Rectal smooth muscle tissue (tissue), 1 donor: ENCODE measurements around the gene HTT.
"Not testable (repeated sequence)": the region's sequence is repeated elsewhere in the genome, so short reads cannot be mapped to it uniquely, and the experiment has no call there.

ENCODE experiments used
- H3K27ac ChIP-seq: one replicate; pipeline ENCODE4 v1.7.0; 2013; ENCODE audit warnings: low read depth, low read length, inconsistent platforms
- H3K27me3 ChIP-seq: one replicate; pipeline ENCODE4 v1.7.0; 2013; ENCODE audit warnings: low read length; ENCODE audit not compliant: control insufficient read depth, insufficient read depth
- H3K36me3 ChIP-seq: one replicate; pipeline ENCODE4 v1.7.0; 2013; ENCODE audit warnings: low read length; ENCODE audit not compliant: control insufficient read depth, insufficient read depth
- H3K4me1 ChIP-seq: one replicate; pipeline ENCODE4 v1.7.0; 2013; ENCODE audit warnings: low read length; ENCODE audit not compliant: control insufficient read depth, insufficient read depth
- H3K4me3 ChIP-seq: one replicate; pipeline ENCODE4 v1.7.0; 2013; ENCODE audit warnings: low read length
- H3K9ac ChIP-seq: one replicate; pipeline ENCODE4 v1.7.0; 2013; ENCODE audit warnings: low read length

HTT gene

DNA sequence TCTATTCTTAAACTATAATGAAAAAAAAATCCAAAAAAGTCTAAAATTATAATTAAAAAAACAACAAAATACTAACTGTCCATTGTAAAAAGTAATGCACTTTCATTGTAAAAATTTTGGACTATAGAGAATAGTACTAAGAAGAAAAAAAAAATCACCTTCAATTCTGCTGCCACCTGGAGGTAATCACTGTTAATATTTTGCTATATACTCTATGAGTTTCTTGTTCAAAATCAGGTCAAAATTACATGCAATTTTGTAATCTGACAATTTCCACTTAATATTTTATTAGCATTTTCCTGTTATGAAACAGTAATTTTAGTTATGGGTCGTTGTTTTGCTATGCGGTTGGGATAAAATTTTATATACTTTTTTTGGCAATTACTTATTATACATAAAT lies 62.0 kb downstream of the HTT start:
- no peaks in the 10 kb centered on the region for H3K27me3 ChIP-seq
- peaks cover 7% of the 10 kb centered on the region for H3K4me1 ChIP-seq
- H3K9ac ChIP-seq: no peak overlapping the region
- H3K27ac ChIP-seq: no peak overlapping the region
- no peak overlapping the region for H3K4me3 ChIP-seq
- peaks cover 25% of the 10 kb centered on the region for H3K36me3 ChIP-seq

GRCh38 chr4:3137908-3138307 lies 63.4 kb downstream of the HTT start:
- H3K9ac ChIP-seq: no peak overlapping the region
- peaks cover 17% of the 10 kb centered on the region for H3K36me3 ChIP-seq
- H3K4me1 ChIP-seq: peaks cover 7% of the 10 kb centered on the region
- H3K27me3 ChIP-seq: no peaks in the 10 kb centered on the region
- H3K27ac ChIP-seq: no peak overlapping the region
- no peak overlapping the region for H3K4me3 ChIP-seq

- H3K4me1 ChIP-seq: no peaks in the 10 kb centered on the region
- H3K9ac ChIP-seq: no peak overlapping the region
- no peak overlapping the region for H3K4me3 ChIP-seq
- H3K36me3 ChIP-seq: peaks cover 18% of the 10 kb centered on the region
- H3K27ac ChIP-seq: no peak overlapping the region
- no peaks in the 10 kb centered on the region for H3K27me3 ChIP-seq
These were observed 70.9 kb downstream of the HTT start for GRCh38 chr4:3145234-3145924.

DNA sequence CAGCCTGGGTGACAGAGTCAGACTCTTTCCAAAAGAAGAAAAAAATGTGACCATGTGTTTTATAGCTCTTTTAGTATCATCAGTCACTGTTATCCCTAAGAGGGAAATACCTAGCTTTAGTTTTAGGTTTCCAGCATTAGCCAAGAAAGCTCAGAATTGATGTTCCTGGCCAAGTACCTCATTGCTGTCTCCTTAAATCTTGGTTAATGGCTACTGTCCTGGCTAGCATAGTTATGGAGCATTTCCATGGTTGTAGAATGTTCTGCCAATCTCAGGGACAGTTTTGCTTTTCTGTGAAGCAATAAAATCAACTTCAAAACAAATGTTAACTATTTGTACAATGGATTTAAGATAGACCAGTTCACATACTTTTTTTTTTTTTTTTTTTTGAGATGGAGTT lies 74.4 kb downstream of the HTT start:
- Histone ChIP-seq H3K4me3 (no peak overlapping the region), H3K27ac (no peak overlapping the region), H3K4me1 (no peaks in the 10 kb centered on the region), H3K27me3 (no peaks in the 10 kb centered on the region), H3K9ac (no peak overlapping the region), H3K36me3 (peaks cover 24% of the 10 kb centered on the region)

GRCh38 chr4:3151238-3151637 lies 76.8 kb downstream of the HTT start:
- H3K4me3 ChIP-seq, H3K27me3 ChIP-seq, H3K4me1 ChIP-seq, H3K9ac ChIP-seq, H3K27ac ChIP-seq: not testable (repeated sequence)
- H3K36me3 ChIP-seq: peaks cover 26% of the 10 kb centered on the region

DNA sequence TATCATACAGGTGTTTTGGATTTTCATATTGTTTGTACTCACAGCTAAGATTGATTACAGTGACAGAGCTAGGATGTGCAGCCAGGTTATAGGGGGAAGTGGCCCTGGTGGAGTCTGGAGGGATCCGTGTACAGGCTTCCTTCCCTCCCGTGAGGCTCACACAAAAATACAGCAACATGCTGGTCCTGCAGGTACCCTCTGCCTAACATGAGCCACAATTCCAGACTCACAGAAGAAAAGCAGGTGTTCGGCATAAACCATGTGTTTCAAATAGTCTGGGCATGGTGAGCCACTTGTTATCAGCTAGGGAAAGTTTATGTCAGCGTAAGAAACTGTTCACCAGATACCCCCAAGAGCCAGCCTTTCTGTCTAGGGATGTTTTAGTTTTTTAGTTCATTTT lies 82.9 kb downstream of the HTT start:
- H3K36me3 ChIP-seq: peaks cover 34% of the 10 kb centered on the region
- H3K27ac ChIP-seq: no peak overlapping the region
- H3K4me1 ChIP-seq: no peaks in the 10 kb centered on the region
- no peaks in the 10 kb centered on the region for H3K27me3 ChIP-seq
- H3K9ac ChIP-seq: no peak overlapping the region
- H3K4me3 ChIP-seq: no peak overlapping the region

DNA sequence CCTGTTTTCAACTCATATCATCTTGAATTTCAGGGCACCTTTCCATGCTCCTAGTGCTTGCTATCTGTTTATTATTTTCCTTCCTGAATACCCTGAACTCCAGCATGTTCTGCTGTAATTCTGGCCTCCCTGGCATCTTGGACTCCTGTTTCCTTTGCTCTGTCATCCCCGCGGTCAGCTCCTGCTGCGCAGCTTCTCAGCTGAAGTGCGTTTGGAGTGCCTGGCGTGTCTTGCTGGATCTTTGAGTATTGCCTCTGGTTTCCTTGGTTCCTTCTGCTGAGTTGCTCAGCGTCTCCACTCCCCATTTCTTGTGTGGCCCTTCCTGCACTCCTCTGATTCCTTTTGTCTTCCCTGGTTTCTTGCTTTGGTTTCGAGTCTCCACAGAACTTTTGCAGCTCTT lies 84.4 kb downstream of the HTT start:
- Histone ChIP-seq H3K4me1 (no peaks in the 10 kb centered on the region), H3K27ac (no peak overlapping the region), H3K27me3 (no peaks in the 10 kb centered on the region), H3K9ac (no peak overlapping the region), H3K4me3 (no peak overlapping the region), H3K36me3 (peaks cover 27% of the 10 kb centered on the region)

DNA sequence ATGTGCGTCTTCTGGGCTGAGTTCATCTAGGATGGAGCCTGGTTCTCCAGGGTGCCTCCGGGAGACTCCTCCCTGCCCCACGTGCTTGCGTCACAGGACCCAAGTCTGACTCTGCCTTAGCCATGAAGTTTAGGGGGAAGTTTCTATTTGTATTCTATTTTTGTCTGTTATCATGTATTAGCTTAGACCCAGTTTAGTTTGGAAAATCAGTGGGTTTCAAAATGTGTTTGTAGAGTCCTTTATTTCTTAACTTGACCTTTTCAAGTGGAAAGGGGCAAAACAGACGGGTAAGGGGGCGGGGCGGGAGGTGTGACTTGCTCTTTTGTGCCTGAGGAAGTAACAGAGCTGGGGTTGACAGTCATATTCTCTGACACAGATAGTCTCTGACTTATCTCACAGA lies 86.0 kb downstream of the HTT start:
- Histone ChIP-seq H3K9ac (no peak overlapping the region), H3K4me3 (no peak overlapping the region), H3K27me3 (no peaks in the 10 kb centered on the region), H3K36me3 (peaks cover 23% of the 10 kb centered on the region), H3K27ac (no peak overlapping the region), H3K4me1 (no peaks in the 10 kb centered on the region)

GRCh38 chr4:3161044-3161443 lies 86.6 kb downstream of the HTT start:
- not testable (repeated sequence) for H3K27ac ChIP-seq, H3K9ac ChIP-seq, H3K4me1 ChIP-seq, H3K4me3 ChIP-seq, H3K27me3 ChIP-seq
- peaks cover 23% of the 10 kb centered on the region for H3K36me3 ChIP-seq

DNA sequence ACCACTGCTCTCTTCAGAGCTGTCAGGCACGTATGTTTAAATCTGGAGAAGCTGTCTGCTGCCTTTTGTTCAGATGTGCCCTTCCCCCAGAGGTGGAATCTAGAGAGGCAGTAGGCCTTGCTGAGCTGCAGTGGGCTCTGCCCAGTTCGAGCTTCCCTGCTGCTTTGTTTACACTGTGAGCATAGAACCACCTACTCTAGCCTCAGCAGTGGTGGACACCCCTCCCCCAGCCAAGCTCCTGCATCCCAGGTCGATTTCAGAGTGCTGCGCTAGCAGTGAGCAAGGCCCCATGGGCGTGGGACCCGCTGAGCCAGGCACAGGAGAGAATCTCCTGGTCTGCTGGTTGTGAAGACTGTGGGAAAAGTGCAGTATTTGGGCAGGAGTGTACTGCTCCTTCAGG lies 92.0 kb downstream of the HTT start:
- not testable (repeated sequence) for H3K36me3 ChIP-seq, H3K9ac ChIP-seq, H3K4me3 ChIP-seq, H3K4me1 ChIP-seq, H3K27me3 ChIP-seq, H3K27ac ChIP-seq

- no peak overlapping the region for H3K27ac ChIP-seq
These were observed 93.5 kb downstream of the HTT start for GRCh38 chr4:3168029-3168428.

DNA sequence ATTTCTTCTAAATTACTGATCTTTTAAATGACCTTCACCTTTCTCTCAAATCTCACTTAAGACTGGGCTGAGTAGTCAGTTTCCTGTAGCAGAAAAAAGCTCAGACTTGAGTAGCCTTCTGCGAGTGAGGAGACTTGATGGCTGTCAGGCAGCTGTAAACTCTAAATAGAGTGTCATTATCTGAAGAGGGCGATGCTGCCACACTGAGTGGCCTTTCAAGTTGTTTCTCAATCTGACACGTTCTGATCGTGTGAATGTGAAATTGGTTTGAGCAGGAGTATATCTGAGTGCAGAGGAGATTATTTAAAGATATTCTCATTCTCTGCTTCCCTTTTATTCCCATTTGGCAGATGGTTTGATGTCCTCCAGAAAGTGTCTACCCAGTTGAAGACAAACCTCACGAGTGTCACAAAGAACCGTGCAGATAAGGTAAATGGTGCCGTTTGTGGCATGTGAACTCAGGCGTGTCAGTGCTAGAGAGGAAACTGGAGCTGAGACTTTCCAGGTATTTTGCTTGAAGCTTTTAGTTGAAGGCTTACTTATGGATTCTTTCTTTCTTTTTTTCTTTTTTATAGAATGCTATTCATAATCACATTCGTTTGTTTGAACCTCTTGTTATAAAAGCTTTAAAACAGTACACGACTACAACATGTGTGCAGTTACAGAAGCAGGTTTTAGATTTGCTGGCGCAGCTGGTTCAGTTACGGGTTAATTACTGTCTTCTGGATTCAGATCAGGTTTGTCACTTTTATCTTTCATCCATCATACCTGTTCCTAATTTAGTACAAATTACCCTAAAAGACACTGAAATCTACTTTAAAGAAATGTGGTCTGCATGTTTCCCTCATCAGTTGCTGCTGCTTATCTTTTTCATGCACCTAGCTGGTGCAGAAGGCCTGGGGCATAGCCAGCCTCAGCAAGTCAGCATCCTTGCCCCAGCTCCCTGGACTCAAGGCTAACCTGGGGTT lies 100.2 kb downstream of the HTT start:
- Histone ChIP-seq H3K4me3 (no peak overlapping the region), H3K27ac (no peak overlapping the region), H3K27me3 (no peaks in the 10 kb centered on the region), H3K9ac (no peak overlapping the region), H3K36me3 (peaks cover 32% of the 10 kb centered on the region), H3K4me1 (no peaks in the 10 kb centered on the region)

More at GRCh38 chr4:3168029-3168428, 93.5 kb downstream of the HTT start:
- H3K4me1 ChIP-seq: no peaks in the 10 kb centered on the region
- H3K4me3 ChIP-seq: no peak overlapping the region
- no peak overlapping the region for H3K9ac ChIP-seq
- no peaks in the 10 kb centered on the region for H3K27me3 ChIP-seq
- H3K36me3 ChIP-seq: peaks cover 9% of the 10 kb centered on the region
